ENCODE data around the gene AFMID.

Gene AFMID

GRCh38 chr17:78236362-78237127 lies 49.4 kb downstream of the AFMID start:
- DNase-seq, result no peak

- DNase-seq, result peak in 53 of 58 donors; percentile 14 to 93 (median 78)
Observed at GRCh38 chr17:78237401-78238012, 50.3 kb downstream of the AFMID start.

GRCh38 chr17:78238823-78239488 lies 51.8 kb downstream of the AFMID start:
- DNase-seq, result no peak

GRCh38 chr17:78239489-78239931 lies 52.3 kb downstream of the AFMID start:
- no peak for DNase-seq

GRCh38 chr17:78240012-78240655 lies 53.0 kb downstream of the AFMID start:
- DNase-seq, result no peak

GRCh38 chr17:78240839-78241238 lies 53.7 kb downstream of the AFMID start:
- no peak for DNase-seq

GRCh38 chr17:78241277-78242023 lies 54.3 kb downstream of the AFMID start:
- DNase-seq, result peak in 49 of 58 donors; percentile 27 to 95 (median 72)

- no peak for DNase-seq
Observed at GRCh38 chr17:78242024-78242742, 55.0 kb downstream of the AFMID start.

GRCh38 chr17:78247304-78247703 lies 60.1 kb downstream of the AFMID start:
- DNase-seq, result no peak

GRCh38 chr17:78248051-78248914 lies 61.1 kb downstream of the AFMID start:
- DNase-seq, result peak in 8 of 58 donors; percentile 15 to 72 (median 38)

- DNase-seq, result no peak
Observed at GRCh38 chr17:78249074-78249817, 62.1 kb downstream of the AFMID start.

GRCh38 chr17:78249818-78250806 lies 63.0 kb downstream of the AFMID start:
- no peak for DNase-seq

- DNase-seq, result peak in 55 of 58 donors; percentile 15 to 91 (median 76)
Observed at GRCh38 chr17:78250891-78251772, 64.0 kb downstream of the AFMID start.

GRCh38 chr17:78251773-78252103 lies 64.6 kb downstream of the AFMID start:
- DNase-seq, result no peak

GRCh38 chr17:78252111-78252634 lies 65.0 kb downstream of the AFMID start:
- no peak for DNase-seq
